ENCODE data around the gene RER1. TPM values are rescaled to one million over a fixed set of nuclear protein-coding genes. Genes with fewer than 3 reads are reported as not detected.

Gene RER1
- total RNA-seq, 1 experiment from 2014 or later = 79.8 TPM

GRCh38 chr1:2391041-2391930 is at the start of gene RER1, which contains the start of gene MORN1 (continued):
- TF ChIP-seq, protein P1, sequence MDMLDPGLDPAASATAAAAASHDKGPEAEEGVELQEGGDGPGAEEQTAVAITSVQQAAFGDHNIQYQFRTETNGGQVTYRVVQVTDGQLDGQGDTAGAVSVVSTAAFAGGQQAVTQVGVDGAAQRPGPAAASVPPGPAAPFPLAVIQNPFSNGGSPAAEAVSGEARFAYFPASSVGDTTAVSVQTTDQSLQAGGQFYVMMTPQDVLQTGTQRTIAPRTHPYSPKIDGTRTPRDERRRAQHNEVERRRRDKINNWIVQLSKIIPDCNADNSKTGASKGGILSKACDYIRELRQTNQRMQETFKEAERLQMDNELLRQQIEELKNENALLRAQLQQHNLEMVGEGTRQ (CRISPR knock-in tag; IDR thresholded peaks at IDR 0.05) = peak; percentile 56
- TF ChIP-seq, protein P2, sequence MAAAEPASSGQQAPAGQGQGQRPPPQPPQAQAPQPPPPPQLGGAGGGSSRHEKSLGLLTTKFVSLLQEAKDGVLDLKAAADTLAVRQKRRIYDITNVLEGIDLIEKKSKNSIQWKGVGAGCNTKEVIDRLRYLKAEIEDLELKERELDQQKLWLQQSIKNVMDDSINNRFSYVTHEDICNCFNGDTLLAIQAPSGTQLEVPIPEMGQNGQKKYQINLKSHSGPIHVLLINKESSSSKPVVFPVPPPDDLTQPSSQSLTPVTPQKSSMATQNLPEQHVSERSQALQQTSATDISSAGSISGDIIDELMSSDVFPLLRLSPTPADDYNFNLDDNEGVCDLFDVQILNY (CRISPR knock-in tag; IDR thresholded peaks at IDR 0.05) = peak; percentile 94
- TF ChIP-seq ATF1 (CRISPR knock-in tag; IDR thresholded peaks at IDR 0.05) (0 out of 2 replicates have a peak, but pooled peaks have one; percentile 20), JAZF1 (CRISPR knock-in tag; IDR thresholded peaks at IDR 0.05) (no peak), IRF1 (CRISPR knock-in tag; IDR thresholded peaks at IDR 0.05) (0 out of 2 replicates have a peak, but pooled peaks have one; percentile 19), SMAD4 (CRISPR knock-in tag; IDR thresholded peaks at IDR 0.05) (no peak), NFYB (CRISPR knock-in tag; conservative IDR thresholded peaks at IDR 0.05; ENCODE audit: low read depth) (peak; percentile 76), TCF7 (CRISPR knock-in tag; IDR thresholded peaks at IDR 0.05; ENCODE audit: low read depth) (no peak)
- TF ChIP-seq, protein P3, sequence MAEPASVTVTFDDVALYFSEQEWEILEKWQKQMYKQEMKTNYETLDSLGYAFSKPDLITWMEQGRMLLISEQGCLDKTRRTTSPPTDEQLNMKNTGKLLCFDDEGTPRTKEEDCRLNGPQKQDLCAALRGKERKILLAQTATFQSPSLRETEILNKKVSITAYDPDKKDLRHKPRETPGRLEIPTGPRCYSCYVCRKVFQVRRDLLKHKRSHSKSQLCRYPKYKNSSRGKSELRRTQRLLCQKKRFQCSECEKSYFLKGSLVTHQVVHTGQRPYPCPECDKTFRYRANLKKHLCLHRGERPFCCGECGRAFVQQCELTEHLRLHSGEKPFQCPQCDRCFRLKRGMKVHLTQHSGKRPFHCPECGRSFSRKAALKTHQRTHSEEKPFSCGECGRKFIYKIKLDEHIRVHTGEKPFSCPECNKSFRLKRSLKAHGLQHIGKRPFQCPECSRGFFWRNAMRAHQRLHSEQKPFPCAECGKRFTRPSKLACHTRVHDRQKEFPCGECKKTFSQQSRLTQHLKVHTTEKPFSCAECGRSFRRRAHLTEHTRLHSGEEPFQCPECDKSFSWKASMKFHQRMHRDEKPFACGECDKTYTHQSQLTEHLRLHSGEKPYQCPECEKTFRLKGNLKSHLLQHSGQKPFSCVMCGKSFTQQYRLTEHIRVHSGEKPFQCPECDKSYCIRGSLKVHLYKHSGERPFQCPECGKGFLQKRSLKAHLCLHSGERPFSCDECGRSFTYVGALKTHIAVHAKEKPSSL (CRISPR knock-in tag; conservative IDR thresholded peaks at IDR 0.05) = no peak
- TF ChIP-seq, protein P4, sequence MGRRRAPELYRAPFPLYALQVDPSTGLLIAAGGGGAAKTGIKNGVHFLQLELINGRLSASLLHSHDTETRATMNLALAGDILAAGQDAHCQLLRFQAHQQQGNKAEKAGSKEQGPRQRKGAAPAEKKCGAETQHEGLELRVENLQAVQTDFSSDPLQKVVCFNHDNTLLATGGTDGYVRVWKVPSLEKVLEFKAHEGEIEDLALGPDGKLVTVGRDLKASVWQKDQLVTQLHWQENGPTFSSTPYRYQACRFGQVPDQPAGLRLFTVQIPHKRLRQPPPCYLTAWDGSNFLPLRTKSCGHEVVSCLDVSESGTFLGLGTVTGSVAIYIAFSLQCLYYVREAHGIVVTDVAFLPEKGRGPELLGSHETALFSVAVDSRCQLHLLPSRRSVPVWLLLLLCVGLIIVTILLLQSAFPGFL (CRISPR knock-in tag; IDR thresholded peaks at IDR 0.05; ENCODE audit: borderline replicate concordance) = no peak
- TF ChIP-seq, protein P5, sequence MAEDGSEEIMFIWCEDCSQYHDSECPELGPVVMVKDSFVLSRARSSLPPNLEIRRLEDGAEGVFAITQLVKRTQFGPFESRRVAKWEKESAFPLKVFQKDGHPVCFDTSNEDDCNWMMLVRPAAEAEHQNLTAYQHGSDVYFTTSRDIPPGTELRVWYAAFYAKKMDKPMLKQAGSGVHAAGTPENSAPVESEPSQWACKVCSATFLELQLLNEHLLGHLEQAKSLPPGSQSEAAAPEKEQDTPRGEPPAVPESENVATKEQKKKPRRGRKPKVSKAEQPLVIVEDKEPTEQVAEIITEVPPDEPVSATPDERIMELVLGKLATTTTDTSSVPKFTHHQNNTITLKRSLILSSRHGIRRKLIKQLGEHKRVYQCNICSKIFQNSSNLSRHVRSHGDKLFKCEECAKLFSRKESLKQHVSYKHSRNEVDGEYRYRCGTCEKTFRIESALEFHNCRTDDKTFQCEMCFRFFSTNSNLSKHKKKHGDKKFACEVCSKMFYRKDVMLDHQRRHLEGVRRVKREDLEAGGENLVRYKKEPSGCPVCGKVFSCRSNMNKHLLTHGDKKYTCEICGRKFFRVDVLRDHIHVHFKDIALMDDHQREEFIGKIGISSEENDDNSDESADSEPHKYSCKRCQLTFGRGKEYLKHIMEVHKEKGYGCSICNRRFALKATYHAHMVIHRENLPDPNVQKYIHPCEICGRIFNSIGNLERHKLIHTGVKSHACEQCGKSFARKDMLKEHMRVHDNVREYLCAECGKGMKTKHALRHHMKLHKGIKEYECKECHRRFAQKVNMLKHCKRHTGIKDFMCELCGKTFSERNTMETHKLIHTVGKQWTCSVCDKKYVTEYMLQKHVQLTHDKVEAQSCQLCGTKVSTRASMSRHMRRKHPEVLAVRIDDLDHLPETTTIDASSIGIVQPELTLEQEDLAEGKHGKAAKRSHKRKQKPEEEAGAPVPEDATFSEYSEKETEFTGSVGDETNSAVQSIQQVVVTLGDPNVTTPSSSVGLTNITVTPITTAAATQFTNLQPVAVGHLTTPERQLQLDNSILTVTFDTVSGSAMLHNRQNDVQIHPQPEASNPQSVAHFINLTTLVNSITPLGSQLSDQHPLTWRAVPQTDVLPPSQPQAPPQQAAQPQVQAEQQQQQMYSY (CRISPR knock-in tag; IDR thresholded peaks at IDR 0.05) = peak; percentile 98

- Mint-ChIP-seq H3K27me3 (ENCODE audit: low read depth) (no peaks in the 10 kb centered on the region; the same call in 1 of the 2 replicates), H3K4me1 (no peaks in the 10 kb centered on the region), H3K4me3 (no peak overlapping the region), H3K27ac (no peak overlapping the region), H3K9me3 (no peaks in the 10 kb centered on the region), H3K36me3 (no peaks in the 10 kb centered on the region)
- ATAC-seq = no peak
- no peak for DNase-seq (ENCODE audit: low spot score)
- ChIA-PET POLR2A (no interaction called here), CTCF (interaction anchor here (1.1 to 1.6 kb wide), 2 partner anchors 27 to 39 kb away, joined by 4 to 12 read pairs; no protein-coding TSS in a partner anchor)
- TF ChIP-seq HMGA2 (CRISPR knock-in tag; IDR thresholded peaks at IDR 0.05) = peak; percentile 100
- TF ChIP-seq RORB (CRISPR knock-in tag; IDR thresholded peaks at IDR 0.05) = no peak
Measured at GRCh38 chr1:2342384-2343022, 49.1 kb upstream of the RER1 start.

Data from WTC11 (cell line).